Kidney epithelial cell (primary cell): ENCODE results near the gene NOL4L. TPM values are rescaled to one million over a fixed set of nuclear protein-coding genes. Genes with fewer than 3 reads are reported as not detected.

ENCODE experiments used
- DNase-seq: peaks from one replicate; pipeline ENCODE4 v3.0.0-alpha.2; 2010; ENCODE audit warnings: low read depth
- H3K27me3 ChIP-seq: 2 replicates; pipeline ENCODE4 v1.6.0; 2011; ENCODE audit warnings: low read length; ENCODE audit not compliant: control insufficient read depth, insufficient read depth
- H3K36me3 ChIP-seq: 2 replicates; pipeline ENCODE4 v1.5.1; 2011; ENCODE audit warnings: low read length; ENCODE audit not compliant: control insufficient read depth, insufficient read depth
- H3K4me3 ChIP-seq: 2 replicates; pipeline ENCODE4 v1.5.1; 2011; ENCODE audit warnings: low read depth, mild to moderate bottlenecking, control low read depth, low read length
- total RNA-seq: library from RNA; depleted of rRNA; stranded (reverse); fragments of >200 nt; gene quantifications from 2 replicates; pipeline ENCODE4 v1.2.3, GENCODE V29; 2015
- TF ChIP-seq, protein P1 (sequence below): IDR thresholded peaks from 2 replicates; pipeline ENCODE4 v1.5.1; 2011; ENCODE audit warnings: mild to moderate bottlenecking, moderate library complexity, low read length, control low read depth, inconsistent platforms; ENCODE audit not compliant: insufficient read depth, poor library complexity, severe bottlenecking

The NOL4L gene
- total RNA-seq, 1 donor from 2014 or later: 31.4 TPM

GRCh38 chr20:32542259-32542615, 42.9 kb downstream of the NOL4L start:
- TF ChIP-seq, protein P1, sequence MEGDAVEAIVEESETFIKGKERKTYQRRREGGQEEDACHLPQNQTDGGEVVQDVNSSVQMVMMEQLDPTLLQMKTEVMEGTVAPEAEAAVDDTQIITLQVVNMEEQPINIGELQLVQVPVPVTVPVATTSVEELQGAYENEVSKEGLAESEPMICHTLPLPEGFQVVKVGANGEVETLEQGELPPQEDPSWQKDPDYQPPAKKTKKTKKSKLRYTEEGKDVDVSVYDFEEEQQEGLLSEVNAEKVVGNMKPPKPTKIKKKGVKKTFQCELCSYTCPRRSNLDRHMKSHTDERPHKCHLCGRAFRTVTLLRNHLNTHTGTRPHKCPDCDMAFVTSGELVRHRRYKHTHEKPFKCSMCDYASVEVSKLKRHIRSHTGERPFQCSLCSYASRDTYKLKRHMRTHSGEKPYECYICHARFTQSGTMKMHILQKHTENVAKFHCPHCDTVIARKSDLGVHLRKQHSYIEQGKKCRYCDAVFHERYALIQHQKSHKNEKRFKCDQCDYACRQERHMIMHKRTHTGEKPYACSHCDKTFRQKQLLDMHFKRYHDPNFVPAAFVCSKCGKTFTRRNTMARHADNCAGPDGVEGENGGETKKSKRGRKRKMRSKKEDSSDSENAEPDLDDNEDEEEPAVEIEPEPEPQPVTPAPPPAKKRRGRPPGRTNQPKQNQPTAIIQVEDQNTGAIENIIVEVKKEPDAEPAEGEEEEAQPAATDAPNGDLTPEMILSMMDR: no peak
- Histone ChIP-seq H3K36me3 (no peaks in the 10 kb centered on the region), H3K4me3 (no peak overlapping the region), H3K27me3 (peaks cover 23% of the 10 kb centered on the region)
- no peak for DNase-seq

DNA sequence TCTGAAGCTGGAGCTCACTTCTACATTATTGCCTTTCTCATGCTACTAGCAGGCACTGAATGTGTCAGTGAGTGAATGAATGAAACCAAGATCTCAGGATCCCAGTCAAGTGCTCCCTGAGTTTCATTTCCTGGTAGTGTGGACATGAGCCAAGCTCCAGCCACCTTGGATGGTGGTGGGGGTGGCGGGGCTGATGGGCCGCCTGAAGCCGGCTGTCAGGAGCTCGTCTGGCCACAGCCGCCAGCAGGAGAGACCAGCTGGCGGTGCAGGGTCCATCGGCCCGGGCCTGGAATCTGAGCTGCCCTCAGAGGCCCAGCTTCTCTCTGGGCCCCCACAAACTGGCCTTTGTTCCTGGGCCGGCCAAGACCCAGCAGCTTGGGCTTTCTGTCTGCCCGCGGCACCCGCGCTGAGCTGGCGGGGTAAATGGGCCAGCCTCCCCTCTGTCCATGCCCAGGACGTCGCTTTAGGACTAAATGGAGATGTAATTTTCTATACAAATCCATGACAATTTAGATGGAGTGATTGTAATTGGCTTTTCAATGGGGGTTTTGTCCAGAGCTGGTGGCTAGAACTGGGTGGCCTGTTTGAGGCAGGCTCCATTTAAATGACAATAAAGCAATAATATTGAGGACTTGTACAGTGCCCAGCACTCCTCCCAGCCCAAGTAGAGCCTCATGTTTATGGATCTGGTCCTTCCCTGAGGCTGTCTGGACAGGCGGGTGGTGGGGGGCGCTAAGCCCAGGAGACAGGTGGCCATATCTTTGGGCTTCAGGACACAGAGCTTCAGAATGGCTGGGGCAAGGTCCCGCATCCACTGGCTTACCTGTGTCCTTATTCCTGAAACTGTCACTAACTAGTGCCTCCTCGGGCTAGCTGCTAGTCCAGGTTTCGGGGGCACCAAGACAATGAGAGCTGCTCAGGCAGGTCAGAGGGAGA, 43.5 kb downstream of the NOL4L start:
- TF ChIP-seq, protein P1: no peak
- Histone ChIP-seq H3K27me3 (peaks cover 24% of the 10 kb centered on the region), H3K4me3 (no peak overlapping the region), H3K36me3 (no peaks in the 10 kb centered on the region)
- no peak for DNase-seq

DNA sequence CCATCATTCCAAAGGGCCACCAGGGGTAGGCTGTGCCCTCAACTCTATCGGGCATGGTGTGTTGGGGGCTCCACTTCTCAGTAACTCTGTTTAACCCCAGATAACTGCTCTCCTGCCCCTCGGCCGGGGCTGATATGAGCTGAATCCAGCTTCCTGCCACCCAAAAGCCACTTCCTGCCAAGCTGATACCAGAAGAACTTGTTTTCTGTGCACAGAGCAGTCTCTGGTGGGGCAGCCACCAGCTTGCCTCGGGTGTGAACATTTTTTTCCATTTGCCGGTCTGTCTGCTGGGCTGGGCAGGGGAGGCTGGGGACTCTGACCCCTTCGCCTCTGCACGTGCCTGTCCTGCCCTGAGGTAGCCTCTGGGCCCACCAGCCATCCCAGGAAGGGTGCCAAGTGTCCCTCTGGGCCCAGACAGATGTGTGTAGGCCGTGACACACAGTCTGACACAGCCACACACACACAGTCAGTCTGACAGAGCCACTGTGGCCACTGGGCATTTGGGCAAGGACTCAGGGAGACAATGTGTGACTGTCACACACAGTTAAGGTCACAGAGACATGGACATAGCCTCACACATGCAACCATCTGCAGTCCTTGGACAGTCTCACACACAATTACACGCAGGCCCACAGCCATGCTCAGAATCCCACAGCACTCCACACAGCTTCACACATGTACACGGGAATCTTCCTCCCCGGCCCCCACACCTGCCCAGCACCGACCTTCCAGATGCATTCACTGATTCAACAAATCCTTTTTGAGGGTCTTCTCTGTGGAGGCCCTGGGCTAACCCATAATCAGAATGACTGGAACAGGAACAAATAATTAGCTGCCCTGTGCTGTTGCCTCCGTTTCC, 45.1 kb downstream of the NOL4L start:
- H3K27me3 ChIP-seq: peaks cover 24% of the 10 kb centered on the region
- TF ChIP-seq, protein P1: no peak
- DNase-seq: no peak
- no peaks in the 10 kb centered on the region for H3K36me3 ChIP-seq
- H3K4me3 ChIP-seq: no peak overlapping the region

- Histone ChIP-seq H3K4me3 (no peak overlapping the region), H3K36me3 (no peaks in the 10 kb centered on the region), H3K27me3 (peaks cover 24% of the 10 kb centered on the region)
- DNase-seq: no peak
- TF ChIP-seq, protein P1: no peak
Measured at GRCh38 chr20:32539026-32539816, 45.9 kb downstream of the NOL4L start.

GRCh38 chr20:32538526-32538939, 46.6 kb downstream of the NOL4L start:
- H3K27me3 ChIP-seq: peaks cover 26% of the 10 kb centered on the region
- DNase-seq: no peak
- H3K36me3 ChIP-seq: no peaks in the 10 kb centered on the region
- TF ChIP-seq, protein P1: no peak
- no peak overlapping the region for H3K4me3 ChIP-seq
